Measurements from ENCODE around the gene GPER1. TPM values are rescaled to one million over a fixed set of nuclear protein-coding genes. Genes with fewer than 3 reads are reported as not detected.
"Not testable (repeated sequence)": the region's sequence is repeated elsewhere in the genome, so short reads cannot be mapped to it uniquely, and the experiment has no call there.

Gene GPER1
- total RNA-seq (0.25 and 0.77 TPM in 2 replicates), polyA plus RNA-seq (2.3 and 3.1 TPM in 2 replicates), polyA minus RNA-seq (1.00 and 1.6 TPM in 2 replicates), Bru-seq, nascent RNA (percentile 25 among the genes with signal in this experiment), BruChase-seq, experiment 1, labeled RNA remaining after a 6-hour chase (percentile 15 among the genes with signal in this experiment), BruChase-seq, experiment 2, labeled RNA remaining after a 2-hour chase (percentile 16 among the genes with signal in this experiment)
- 0.89 and 1.2 TPM in 2 replicates for polyA plus RNA-seq (2011; cell fraction: cytosol; rRNA removed)
- polyA plus RNA-seq (2011; cell fraction: nucleus; rRNA removed): 1.8 and 2.6 TPM in 2 replicates
- 0.74 and 1.2 TPM in 2 replicates for polyA plus RNA-seq (2012)
- 4.1 TPM for polyA minus RNA-seq (2011; cell fraction: cytosol; rRNA and poly(A)+ RNA removed)
- 0.34 and 0.48 TPM in 2 replicates for polyA minus RNA-seq (2011; cell fraction: nucleus; rRNA and poly(A)+ RNA removed)
- long read RNA-seq: 0 reads

GRCh38 chr7:1087952-1088920, at the start of gene GPER1:
GPER1 (plus strand) TSS chr7:1088113; CDS start chr7:1091729, 3,616 bp downstream.
- dilution Hi-C loops (cut with MboI; ENCODE audit: extremely low pct_ligation_motif_present, low sequenced_read_pairs): no loop called here
- TF ChIP-seq JUN (IDR thresholded peaks at IDR 0.05; ENCODE audit: borderline replicate concordance, insufficient read depth, insufficient read length, low read depth) (no peak), MAX (IDR thresholded peaks at IDR 0.05; ENCODE audit: insufficient read depth, insufficient read length) (no peak), EZH2 (IDR thresholded peaks at IDR 0.05; ENCODE audit: borderline replicate concordance, low read depth, low read length, severe bottlenecking) (no peak), GATA2 (IDR thresholded peaks at IDR 0.05; ENCODE audit: insufficient read depth, insufficient read length, low read depth, low read length) (no peak), POLR2A (IDR thresholded peaks at IDR 0.05; ENCODE audit: low read depth, low read length) (no peak), FOS (IDR thresholded peaks at IDR 0.05; ENCODE audit: borderline replicate concordance, insufficient read depth, low read length) (no peak), POLR2AphosphoS5 (IDR thresholded peaks at IDR 0.05; ENCODE audit: insufficient read depth, low read depth, low read length) (no peak), MYC (IDR thresholded peaks at IDR 0.05; ENCODE audit: low read depth, low read length) (no peak), CTCF (IDR thresholded peaks at IDR 0.05; ENCODE audit: extremely low read depth in 1 of 2, insufficient read depth in 1 of 2, low read depth in 1 of 2, low read length in 2 of 2) (no peak)

DNA sequence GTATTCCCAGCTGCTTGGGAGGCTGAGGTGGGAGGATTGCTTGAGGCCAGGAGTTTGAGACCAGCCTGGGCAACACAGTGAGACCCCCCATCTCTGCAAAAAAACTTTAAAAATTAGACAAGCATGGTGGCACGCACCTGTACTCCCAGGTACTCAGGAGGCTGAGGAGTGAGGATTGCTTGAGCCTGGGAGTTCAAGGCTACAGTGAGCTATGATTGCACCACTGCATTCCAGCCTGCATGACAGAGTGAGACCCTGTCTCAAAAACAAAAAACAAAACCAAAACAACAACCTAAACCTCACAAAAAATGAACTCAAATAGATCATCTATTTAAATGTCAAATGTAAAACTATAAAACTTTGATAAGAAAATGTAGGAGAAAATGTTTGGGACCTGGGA, 47.7 kb upstream of the GPER1 start:
- FAIRE-seq; H3K4me2 ChIP-seq (ENCODE audit: insufficient read depth, low read length); H3K27me3 ChIP-seq (ENCODE audit: control insufficient read depth in 2 of 2, insufficient read depth in 2 of 2, low read length in 2 of 2); intact Hi-C loops (cut with micrococcal nuclease); H3K4me3 ChIP-seq (replicated peaks in 1 of 3; ENCODE audit: insufficient read depth in 1 of 3, low read depth in 1 of 3, low read length in 3 of 3); H4K20me1 ChIP-seq (replicated peaks; ENCODE audit: control insufficient read depth, extremely low read depth, insufficient read depth, low read length); H3K36me3 ChIP-seq (ENCODE audit: control insufficient read depth in 2 of 2, extremely low read depth in 1 of 2, insufficient read depth in 2 of 2, low read length in 2 of 2); H3K9me1 ChIP-seq (replicated peaks; ENCODE audit: control insufficient read depth, extremely low read depth, insufficient read depth, low read length); H3K27ac ChIP-seq (ENCODE audit: insufficient read depth, low read depth, low read length); H3K9me3 ChIP-seq (replicated peaks; ENCODE audit: control insufficient read depth, insufficient read depth, low read length); H3K9ac ChIP-seq (replicated peaks; ENCODE audit: extremely low read depth, insufficient read depth, low read length); dilution Hi-C loops (cut with MboI; ENCODE audit: extremely low pct_ligation_motif_present, low sequenced_read_pairs); H3K79me2 ChIP-seq (ENCODE audit: control insufficient read depth, insufficient read depth, low read length); BruUV-seq (replicated peaks); DNase-seq (ENCODE audit: low read depth, low spot score); H2AFZ ChIP-seq (ENCODE audit: low read depth, low read length): not testable (repeated sequence)
- peaks cover 13% of the 10 kb centered on the region for H3K4me1 ChIP-seq (ENCODE audit: control insufficient read depth, extremely low read depth, insufficient read depth, low read length)
- POLR2A ChIA-PET: interaction anchor here (0.5 to 0.7 kb wide), 2 partner anchors 11 to 140 kb away, joined by 3 read pairs; no protein-coding TSS in a partner anchor
- CTCF ChIA-PET: interaction anchor here (0.7 to 1.6 kb wide), 2 partner anchors 47 to 107 kb away, joined by 3 to 6 read pairs; no protein-coding TSS in a partner anchor

More at GRCh38 chr7:1087952-1088920, at the start of gene GPER1:
- DNase-seq (ENCODE audit: low read depth, low spot score) (no peak), FAIRE-seq (peak; percentile 47)
- ChIA-PET POLR2A (no interaction called here), CTCF (interaction anchor here (1.1 to 2.9 kb wide), 6 partner anchors 12 to 118 kb away, joined by 3 to 22 read pairs (median 10); a partner anchor contains a TSS)
- peak within 1 kb of the TSS; percentile 7 to 46 (median 36) for H3K4me3 ChIP-seq (replicated peaks in 1 of 3; ENCODE audit: insufficient read depth in 1 of 3, low read depth in 1 of 3, low read length in 3 of 3)
- intact Hi-C loops (cut with micrococcal nuclease): loop anchor here (1.0 to 5.0 kb wide), 4 partner anchors 35 to 89 kb away; partner anchors contain the start of gene ZFAND2A
- H4K20me1 ChIP-seq (replicated peaks; ENCODE audit: control insufficient read depth, extremely low read depth, insufficient read depth, low read length): no peaks in the 10 kb centered on the region
- H3K4me1 ChIP-seq (ENCODE audit: control insufficient read depth, extremely low read depth, insufficient read depth, low read length): peaks cover 21% of the 10 kb centered on the region
- H3K27me3 ChIP-seq (ENCODE audit: control insufficient read depth in 2 of 2, insufficient read depth in 2 of 2, low read length in 2 of 2): no peaks in the 10 kb centered on the region
- peak within 1 kb of the TSS; percentile 78 for H2AFZ ChIP-seq (ENCODE audit: low read depth, low read length)
- H3K27ac ChIP-seq (ENCODE audit: insufficient read depth, low read depth, low read length): no peak within 1 kb of the TSS
- H3K9me3 ChIP-seq (replicated peaks; ENCODE audit: control insufficient read depth, insufficient read depth, low read length): no peaks in the 10 kb centered on the region
- BruUV-seq (replicated peaks): no TSS peak
- H3K36me3 ChIP-seq (ENCODE audit: control insufficient read depth in 2 of 2, extremely low read depth in 1 of 2, insufficient read depth in 2 of 2, low read length in 2 of 2): peaks cover 0 to 2% of the 10 kb centered on the region in 2 experiments
- H3K79me2 ChIP-seq (ENCODE audit: control insufficient read depth, insufficient read depth, low read length): no peaks in the 10 kb centered on the region
- peak within 1 kb of the TSS; percentile 74 for H3K4me2 ChIP-seq (ENCODE audit: insufficient read depth, low read length)
- H3K9ac ChIP-seq (replicated peaks; ENCODE audit: extremely low read depth, insufficient read depth, low read length): peak within 1 kb of the TSS; percentile 46
- H3K9me1 ChIP-seq (replicated peaks; ENCODE audit: control insufficient read depth, extremely low read depth, insufficient read depth, low read length): no peaks in the 10 kb centered on the region
